Measurements from ENCODE around the gene CAMTA1. TPM values are rescaled to one million over a fixed set of nuclear protein-coding genes. Genes with fewer than 3 reads are reported as not detected.

CAMTA1 gene
- total and polyA plus RNA-seq, 2 experiments from 2014 or later = 213 to 341 TPM

- TF ChIP-seq CTCF (IDR thresholded peaks at IDR 0.05; ENCODE audit: low read depth, low read length) = no peak
- H3K27ac ChIP-seq = no peak overlapping the region
These were observed 865.5 kb downstream of the CAMTA1 start for GRCh38 chr1:7650801-7651200.

GRCh38 chr1:7651203-7651602 lies 865.9 kb downstream of the CAMTA1 start:
- Histone ChIP-seq H3K4me3 (no peak overlapping the region), H3K27me3 (no peaks in the 10 kb centered on the region), H3K9me3 (ENCODE audit: low read depth) (no peaks in the 10 kb centered on the region), H3K27ac (no peak overlapping the region), H3K4me1 (ENCODE audit: low read depth) (no peaks in the 10 kb centered on the region), H3K36me3 (no peaks in the 10 kb centered on the region)
- DNase-seq (ENCODE audit: low read depth in 1 of 2, low spot score in 1 of 2) = no peak
- TF ChIP-seq CTCF (IDR thresholded peaks at IDR 0.05; ENCODE audit: low read depth, low read length) = no peak

More at GRCh38 chr1:7650801-7651200, 865.5 kb downstream of the CAMTA1 start:
- Histone ChIP-seq H3K27me3 (no peaks in the 10 kb centered on the region), H3K4me3 (no peak overlapping the region), H3K36me3 (no peaks in the 10 kb centered on the region), H3K4me1 (ENCODE audit: low read depth) (no peaks in the 10 kb centered on the region), H3K9me3 (ENCODE audit: low read depth) (no peaks in the 10 kb centered on the region)
- DNase-seq (ENCODE audit: low read depth in 1 of 2, low spot score in 1 of 2) = peak; percentile 9 to 67

- H3K4me1 ChIP-seq (ENCODE audit: low read depth) = no peaks in the 10 kb centered on the region
- H3K27ac ChIP-seq = no peak overlapping the region
- H3K27me3 ChIP-seq = no peaks in the 10 kb centered on the region
- TF ChIP-seq CTCF (IDR thresholded peaks at IDR 0.05; ENCODE audit: low read depth, low read length) = no peak
- no peak overlapping the region for H3K4me3 ChIP-seq
- H3K9me3 ChIP-seq (ENCODE audit: low read depth) = no peaks in the 10 kb centered on the region
- no peaks in the 10 kb centered on the region for H3K36me3 ChIP-seq
- no peak for DNase-seq (ENCODE audit: low read depth in 1 of 2, low spot score in 1 of 2)
These were observed 866.8 kb downstream of the CAMTA1 start for GRCh38 chr1:7652061-7652460.

GRCh38 chr1:7652515-7653098 lies 867.4 kb downstream of the CAMTA1 start:
- DNase-seq (ENCODE audit: low read depth in 1 of 2, low spot score in 1 of 2) = no peak
- Histone ChIP-seq H3K27me3 (no peaks in the 10 kb centered on the region), H3K4me3 (no peak overlapping the region), H3K27ac (no peak overlapping the region), H3K4me1 (ENCODE audit: low read depth) (no peaks in the 10 kb centered on the region), H3K9me3 (ENCODE audit: low read depth) (no peaks in the 10 kb centered on the region), H3K36me3 (no peaks in the 10 kb centered on the region)
- TF ChIP-seq CTCF (IDR thresholded peaks at IDR 0.05; ENCODE audit: low read depth, low read length) = no peak

- no peak overlapping the region for H3K4me3 ChIP-seq
- H3K27ac ChIP-seq = no peak overlapping the region
- no peaks in the 10 kb centered on the region for H3K36me3 ChIP-seq
- H3K27me3 ChIP-seq = no peaks in the 10 kb centered on the region
- no peak for DNase-seq (ENCODE audit: low read depth in 1 of 2, low spot score in 1 of 2)
- TF ChIP-seq CTCF (IDR thresholded peaks at IDR 0.05; ENCODE audit: low read depth, low read length) = no peak
- no peaks in the 10 kb centered on the region for H3K4me1 ChIP-seq (ENCODE audit: low read depth)
- H3K9me3 ChIP-seq (ENCODE audit: low read depth) = no peaks in the 10 kb centered on the region
These were observed 869.5 kb downstream of the CAMTA1 start for GRCh38 chr1:7654725-7655124.

Data from cardiac muscle cell (in vitro differentiated cells and primary cell).